WTC11 (cell line): ENCODE results near the gene CASP6.

Source experiments
- ATF2 ChIP-seq: sonication (generic); formaldehyde crosslinking; IDR thresholded peaks from 2 replicates; pipeline ENCODE4 v1.8.1; 2022; ENCODE audit warnings: low read depth, missing genetic modification reagents, borderline replicate concordance
- ATF3 ChIP-seq: sonication (generic); formaldehyde crosslinking; conservative IDR thresholded peaks from 2 replicates; pipeline ENCODE4 v1.8.1; 2022; ENCODE audit warnings: mild to moderate bottlenecking, missing genetic modification reagents
- CREB1 ChIP-seq: sonication (generic); formaldehyde crosslinking; IDR thresholded peaks from 2 replicates; pipeline ENCODE4 v1.8.0; 2023; ENCODE audit warnings: mild to moderate bottlenecking, missing genetic modification reagents
- CTCF ChIP-seq: fragments of 200-600 bp; IDR thresholded peaks from 2 replicates; pipeline ENCODE4 v1.8.0; 2022; ENCODE audit warnings: antibody characterized with exemption
- ESRRA ChIP-seq: sonication (generic); formaldehyde crosslinking; IDR thresholded peaks from 2 replicates; pipeline ENCODE4 v1.8.1; 2022; ENCODE audit warnings: mild to moderate bottlenecking, missing genetic modification reagents, borderline replicate concordance
- FOXP1 ChIP-seq: sonication (generic); formaldehyde crosslinking; IDR thresholded peaks from 2 replicates; pipeline ENCODE4 v1.8.0; 2022; ENCODE audit warnings: missing genetic modification reagents, mild to moderate bottlenecking, moderate library complexity, borderline replicate concordance
- KAT7 ChIP-seq: sonication (generic); formaldehyde crosslinking; IDR thresholded peaks from 2 replicates; pipeline ENCODE4 v1.8.1; 2023; ENCODE audit warnings: missing genetic modification reagents, mild to moderate bottlenecking, borderline replicate concordance
- MYBL2 ChIP-seq: sonication (generic); formaldehyde crosslinking; IDR thresholded peaks from 2 replicates; pipeline ENCODE4 v1.8.1; 2023; ENCODE audit warnings: mild to moderate bottlenecking, moderate library complexity, missing genetic modification reagents
- SP1 ChIP-seq: sonication (generic); formaldehyde crosslinking; conservative IDR thresholded peaks from 2 replicates; pipeline ENCODE4 v1.8.1; 2022; ENCODE audit warnings: missing genetic modification reagents
- TCF7 ChIP-seq: sonication (generic); formaldehyde crosslinking; IDR thresholded peaks from 2 replicates; pipeline ENCODE4 v1.8.0; 2022; ENCODE audit warnings: mild to moderate bottlenecking, low read depth, missing genetic modification reagents, moderate library complexity
- ZNF423 ChIP-seq: fragments of 250-450 bp; sonication (Bioruptor Pico); IDR thresholded peaks from 2 replicates; pipeline ENCODE4 v2.1.2; 2022; ENCODE audit warnings: mild to moderate bottlenecking, moderate library complexity
- TF ChIP-seq, protein P1 (sequence below): sonication (generic); formaldehyde crosslinking; IDR thresholded peaks from 2 replicates; pipeline ENCODE4 v1.8.0; 2022; ENCODE audit warnings: mild to moderate bottlenecking, missing genetic modification reagents
- TF ChIP-seq, protein P2 (sequence below): sonication (generic); formaldehyde crosslinking; IDR thresholded peaks from 2 replicates; pipeline ENCODE4 v1.8.0; 2023; ENCODE audit warnings: mild to moderate bottlenecking, missing genetic modification reagents

GRCh38 chr4:109640644-109641043, 62.6 kb downstream of the CASP6 start:
- TF ChIP-seq CTCF: no peak
- TF ChIP-seq, protein P1, sequence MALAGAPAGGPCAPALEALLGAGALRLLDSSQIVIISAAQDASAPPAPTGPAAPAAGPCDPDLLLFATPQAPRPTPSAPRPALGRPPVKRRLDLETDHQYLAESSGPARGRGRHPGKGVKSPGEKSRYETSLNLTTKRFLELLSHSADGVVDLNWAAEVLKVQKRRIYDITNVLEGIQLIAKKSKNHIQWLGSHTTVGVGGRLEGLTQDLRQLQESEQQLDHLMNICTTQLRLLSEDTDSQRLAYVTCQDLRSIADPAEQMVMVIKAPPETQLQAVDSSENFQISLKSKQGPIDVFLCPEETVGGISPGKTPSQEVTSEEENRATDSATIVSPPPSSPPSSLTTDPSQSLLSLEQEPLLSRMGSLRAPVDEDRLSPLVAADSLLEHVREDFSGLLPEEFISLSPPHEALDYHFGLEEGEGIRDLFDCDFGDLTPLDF (CRISPR knock-in tag): no peak
- TF ChIP-seq FOXP1 (CRISPR knock-in tag): no peak
- no peak for TF ChIP-seq ZNF423
- no peak for TF ChIP-seq MYBL2
- TF ChIP-seq ATF2 (CRISPR knock-in tag): no peak
- TF ChIP-seq TCF7 (CRISPR knock-in tag): no peak
- TF ChIP-seq, protein P2, sequence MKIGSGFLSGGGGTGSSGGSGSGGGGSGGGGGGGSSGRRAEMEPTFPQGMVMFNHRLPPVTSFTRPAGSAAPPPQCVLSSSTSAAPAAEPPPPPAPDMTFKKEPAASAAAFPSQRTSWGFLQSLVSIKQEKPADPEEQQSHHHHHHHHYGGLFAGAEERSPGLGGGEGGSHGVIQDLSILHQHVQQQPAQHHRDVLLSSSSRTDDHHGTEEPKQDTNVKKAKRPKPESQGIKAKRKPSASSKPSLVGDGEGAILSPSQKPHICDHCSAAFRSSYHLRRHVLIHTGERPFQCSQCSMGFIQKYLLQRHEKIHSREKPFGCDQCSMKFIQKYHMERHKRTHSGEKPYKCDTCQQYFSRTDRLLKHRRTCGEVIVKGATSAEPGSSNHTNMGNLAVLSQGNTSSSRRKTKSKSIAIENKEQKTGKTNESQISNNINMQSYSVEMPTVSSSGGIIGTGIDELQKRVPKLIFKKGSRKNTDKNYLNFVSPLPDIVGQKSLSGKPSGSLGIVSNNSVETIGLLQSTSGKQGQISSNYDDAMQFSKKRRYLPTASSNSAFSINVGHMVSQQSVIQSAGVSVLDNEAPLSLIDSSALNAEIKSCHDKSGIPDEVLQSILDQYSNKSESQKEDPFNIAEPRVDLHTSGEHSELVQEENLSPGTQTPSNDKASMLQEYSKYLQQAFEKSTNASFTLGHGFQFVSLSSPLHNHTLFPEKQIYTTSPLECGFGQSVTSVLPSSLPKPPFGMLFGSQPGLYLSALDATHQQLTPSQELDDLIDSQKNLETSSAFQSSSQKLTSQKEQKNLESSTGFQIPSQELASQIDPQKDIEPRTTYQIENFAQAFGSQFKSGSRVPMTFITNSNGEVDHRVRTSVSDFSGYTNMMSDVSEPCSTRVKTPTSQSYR (CRISPR knock-in tag): no peak
- no peak for TF ChIP-seq ESRRA (CRISPR knock-in tag)
- no peak for TF ChIP-seq KAT7
- no peak for TF ChIP-seq CREB1 (CRISPR knock-in tag)
- TF ChIP-seq SP1: no peak
- TF ChIP-seq ATF3 (CRISPR knock-in tag): no peak
